Kidney (tissue), 22 donors: Measurements from ENCODE around the gene MRPL23. TPM values are rescaled to one million over a fixed set of nuclear protein-coding genes. Genes with fewer than 3 reads are reported as not detected.

ENCODE experiments used
- DNase-seq, 5 donors: peaks; one replicate each; pipeline ENCODE4 v3.0.0-alpha.2; 2013 to 2020
- FAIRE-seq: peaks from 2 replicates; lab custom pipeline; 2012; peaks lifted over from hg19 to GRCh38; lab: Jason Lieb, UNC
- H3K27ac ChIP-seq, 2 donors: one replicate each; pipeline ENCODE4 v1.7.0; 2013; ENCODE audit warnings: low read depth in 2 of 2, low read length in 2 of 2, inconsistent platforms in 1 of 2
- H3K27me3 ChIP-seq: one replicate; pipeline ENCODE4 v1.7.1; 2013; ENCODE audit warnings: low read length, inconsistent platforms; ENCODE audit not compliant: control insufficient read depth, insufficient read depth
- H3K36me3 ChIP-seq, 3 donors: one replicate each; pipeline versions ENCODE4 v1.7.0 to v1.7.1; 2013; ENCODE audit warnings: low read length in 3 of 3, control low read depth in 1 of 3, inconsistent platforms in 1 of 3; ENCODE audit not compliant: insufficient read depth in 3 of 3, control insufficient read depth in 2 of 3
- H3K4me1 ChIP-seq, 3 donors: one replicate each; pipeline versions ENCODE4 v1.7.0 to v1.7.1; 2013; ENCODE audit warnings: low read length in 3 of 3, inconsistent platforms in 1 of 3, low read depth in 1 of 3; ENCODE audit not compliant: control insufficient read depth in 2 of 3, insufficient read depth in 2 of 3
- H3K4me3 ChIP-seq, 3 donors: one replicate each; pipeline versions ENCODE4 v1.7.0 to v1.8.1; 2013; ENCODE audit warnings: low read length in 3 of 3, control low read depth in 1 of 3, inconsistent platforms in 1 of 3
- H3K9ac ChIP-seq, 3 donors: one replicate each; pipeline versions ENCODE4 v1.7.0 to v1.7.1; 2013; ENCODE audit warnings: low read length in 3 of 3, control low read depth in 1 of 3, inconsistent platforms in 1 of 3
- H3K9me3 ChIP-seq, 3 donors: one replicate each; pipeline versions ENCODE4 v1.7.0 to v1.7.1; 2013; ENCODE audit warnings: low read length in 3 of 3, control low read depth in 1 of 3, inconsistent platforms in 1 of 3; ENCODE audit not compliant: control insufficient read depth in 2 of 3, insufficient read depth in 1 of 3
- CTCF ChIP-seq: IDR thresholded peaks from 3 replicates; pipeline ENCODE4 v1.5.1; 2012; ENCODE audit warnings: mild to moderate bottlenecking, moderate library complexity, borderline replicate concordance; ENCODE audit not compliant: insufficient read depth; ENCODE audit errors: extremely low read depth
- intact Hi-C: fragments of 100-400 bp; cut with DNase I; formaldehyde crosslinking; loops from one replicate; pipeline ENCODE4 v1.11.1; 2022
- long read RNA-seq, 10 donors: library from polyadenylated mRNA in 1 of 10; unstranded in 1 of 10; transcript quantifications; one replicate each; pipeline ENCODE4 v2.0.0 and lab custom pipeline, GENCODE V29; 2021 to 2026
- polyA plus RNA-seq: library from polyadenylated mRNA; stranded (reverse); fragments of 350-450 nt; fragmentation: Illumina TruSeq; extraction: RNeasy Lipid Tissue Mini Kit (QIAGEN cat#74804); gene quantifications from one replicate; pipeline ENCODE4 v1.2.3, GENCODE V29; 2014; ENCODE audit warnings: low read depth, low replicate concordance; ENCODE audit not compliant: insufficient read depth
- total RNA-seq: library from RNA; stranded (reverse); fragmentation: NEBNext Ultra II Directional; extraction: Animal tissue kit (Norgen Biotek cat#: 25700); gene quantifications from one replicate; pipeline ENCODE4 v1.2.1, GENCODE V29; 2021
- donor health status: control.
- donor health status: control.
- donor health status: control.
- donor health status: control.
- donor health status: control.
- donor health status: DM: yes; HTN: yes; CAD: no.
- donor health status: Normal renal cell carcinoma (clear cell type).

Gene MRPL23
- total RNA-seq (45.9 TPM), polyA plus RNA-seq (183 TPM)
- long read RNA-seq, donor 1, transcript MRPL23-205 (5 exons, 736 nt), result major isoform, 37 of 43 reads
- long read RNA-seq, donor 1, partial matches to known transcripts, result 5 of 43 reads
- long read RNA-seq, donor 1, other reads (novel, unspliced or antisense), result 0 of 43 reads
- long read RNA-seq, donor 2, transcript MRPL23-205 (5 exons, 736 nt), result major isoform, 24 of 1,485 reads
- long read RNA-seq, donor 2, partial matches to known transcripts, result 1,243 of 1,485 reads
- long read RNA-seq, donor 2, other reads (novel, unspliced or antisense), result 218 of 1,485 reads
- long read RNA-seq, donor 3, transcript MRPL23-205 (5 exons, 736 nt), result major isoform, 40 of 51 reads
- long read RNA-seq, donor 3, partial matches to known transcripts, result 8 of 51 reads
- long read RNA-seq, donor 3, other reads (novel, unspliced or antisense), result 0 of 51 reads
- long read RNA-seq, donor 4, transcript MRPL23-205 (5 exons, 736 nt), result major isoform, 30 of 31 reads
- long read RNA-seq, donor 4, partial matches to known transcripts, result 0 of 31 reads
- long read RNA-seq, donor 4, other reads (novel, unspliced or antisense), result 0 of 31 reads
- long read RNA-seq, donor 5, partial matches to known transcripts, result 0 of 1 reads
- long read RNA-seq, donor 5, other reads (novel, unspliced or antisense), result 0 of 1 reads
- long read RNA-seq, donor 6, transcript MRPL23-205 (5 exons, 736 nt), result major isoform, 59 of 68 reads
- long read RNA-seq, donor 6, partial matches to known transcripts, result 8 of 68 reads
- long read RNA-seq, donor 6, other reads (novel, unspliced or antisense), result 0 of 68 reads
- long read RNA-seq, donor 7, transcript MRPL23-205 (5 exons, 736 nt), result major isoform, 19 of 26 reads
- long read RNA-seq, donor 7, partial matches to known transcripts, result 2 of 26 reads
- long read RNA-seq, donor 7, other reads (novel, unspliced or antisense), result 5 of 26 reads
- long read RNA-seq, donor 8, transcript MRPL23-205 (5 exons, 736 nt), result major isoform, 42 of 43 reads
- long read RNA-seq, donor 8, partial matches to known transcripts, result 0 of 43 reads
- long read RNA-seq, donor 8, other reads (novel, unspliced or antisense), result 0 of 43 reads
- long read RNA-seq, donor 9, transcript MRPL23-205 (5 exons, 736 nt), result major isoform, 31 of 1,153 reads
- long read RNA-seq, donor 9, partial matches to known transcripts, result 951 of 1,153 reads
- long read RNA-seq, donor 9, other reads (novel, unspliced or antisense), result 171 of 1,153 reads
- long read RNA-seq, donor 10, transcript MRPL23-205 (5 exons, 736 nt), result major isoform, 31 of 44 reads
- long read RNA-seq, donor 10, partial matches to known transcripts, result 13 of 44 reads
- long read RNA-seq, donor 10, other reads (novel, unspliced or antisense), result 0 of 44 reads

GRCh38 chr11:1946812-1947484 is at the start of gene MRPL23:
Gene MRPL23, plus strand, starts transcription at chr11:1947332. Its CDS starts 31 bp downstream, at chr11:1947363.
- Histone ChIP-seq H3K27ac (no peak within 1 kb of the TSS), H3K4me1 (no peaks in the 10 kb centered on the region), H3K9me3 (no peaks in the 10 kb centered on the region), H3K36me3 (no peaks in the 10 kb centered on the region), H3K27me3 (no peaks in the 10 kb centered on the region), H3K4me3 (no peak within 1 kb of the TSS), H3K9ac (no peak within 1 kb of the TSS)
- no peak for DNase-seq
- no peak for TF ChIP-seq CTCF
- intact Hi-C loops, result no loop called here
- FAIRE-seq, result no peak

GRCh38 chr11:1899090-1899489 is 48.0 kb upstream of the MRPL23 start:
- no peaks in the 10 kb centered on the region for H3K36me3 ChIP-seq
- intact Hi-C loops, result no loop called here
- H3K27ac ChIP-seq, result no peak overlapping the region
- H3K4me1 ChIP-seq, result no peaks in the 10 kb centered on the region
- no peak for TF ChIP-seq CTCF
- DNase-seq (no peak), FAIRE-seq (no peak)
- H3K4me3 ChIP-seq, result no peak overlapping the region
- H3K9ac ChIP-seq, result no peak overlapping the region
- H3K9me3 ChIP-seq, result no peaks in the 10 kb centered on the region
- no peaks in the 10 kb centered on the region for H3K27me3 ChIP-seq

GRCh38 chr11:1899686-1900085 is 47.4 kb upstream of the MRPL23 start:
- intact Hi-C loops, result no loop called here

More at GRCh38 chr11:1899686-1900085, 47.4 kb upstream of the MRPL23 start:
- Histone ChIP-seq H3K27me3 (no peaks in the 10 kb centered on the region), H3K36me3 (no peaks in the 10 kb centered on the region), H3K9me3 (no peaks in the 10 kb centered on the region), H3K4me3 (no peak overlapping the region), H3K4me1 (no peaks in the 10 kb centered on the region), H3K9ac (no peak overlapping the region), H3K27ac (no peak overlapping the region)
- no peak for FAIRE-seq
- DNase-seq, result no peak
- no peak for TF ChIP-seq CTCF
